Body of pancreas (tissue), 4 donors: ENCODE results near the gene EGR1. TPM values are rescaled to one million over a fixed set of nuclear protein-coding genes. Genes with fewer than 3 reads are reported as not detected.

Experiments
- ATAC-seq: fragments of 150-250 bp; one replicate; pipeline ENCODE4 v1.9.1; 2016
- DNase-seq, 4 donors: peaks; one replicate each; pipeline ENCODE4 v3.0.0-alpha.2; 2019
- H3K27ac ChIP-seq, 4 donors: fragments of 200-600 bp; sonication (generic); 1 replicate in 3 of 4; 2 replicates in 1 of 4; pipeline versions ENCODE4 v1.5.1 to v1.6.1; 2016 to 2019; ENCODE audit warnings: mild to moderate bottlenecking in 1 of 4, mixed read lengths in 1 of 4, moderate library complexity in 1 of 4
- H3K27me3 ChIP-seq, 2 donors: fragments of 200-600 bp; sonication (generic); one replicate each; pipeline ENCODE4 v1.6.0; 2016; ENCODE audit warnings: mild to moderate bottlenecking in 1 of 2
- H3K36me3 ChIP-seq, 2 donors: fragments of 200-600 bp; sonication (generic); replicated peaks in 1 of 2; 2 replicates each; pipeline ENCODE4 v1.5.1; 2016; ENCODE audit warnings: low read depth in 2 of 2; ENCODE audit not compliant: insufficient read depth in 1 of 2
- H3K4me1 ChIP-seq: fragments of 200-600 bp; sonication (generic); one replicate; pipeline ENCODE4 v1.6.0; 2016
- H3K4me3 ChIP-seq, 2 donors: fragments of 200-600 bp; sonication (generic); 1 replicate in 1 of 2; 2 replicates in 1 of 2; pipeline ENCODE4 v1.5.1; 2016 to 2019
- H3K9me3 ChIP-seq, 3 donors: fragments of 200-600 bp; sonication (generic); 1 replicate in 2 of 3; 2 replicates in 1 of 3; pipeline ENCODE4 v1.5.1; 2016
- POLR2A ChIP-seq, 3 donors: fragments of 450-650 bp; IDR thresholded peaks; one replicate each; pipeline ENCODE4 v1.6.1; 2016; ENCODE audit warnings: antibody characterized with exemption in 3 of 3, mild to moderate bottlenecking in 2 of 3
- WGBS, 2 donors: methylation state at CpG; one replicate each; pipeline ENCODE4 v1.1.5; 2017; 5-methylcytosine and 5-hydroxymethylcytosine counted together
- intact Hi-C: fragments of 100-400 bp; cut with DNase I; formaldehyde crosslinking; loops from one replicate; pipeline ENCODE4 v1.15.1; 2023
- total RNA-seq, 2 donors: library from RNA; depleted of rRNA; stranded (reverse); fragments of >200 nt; gene quantifications; one replicate each; pipeline ENCODE4 v1.1.0, GENCODE V29; 2016
- TF ChIP-seq, protein P1 (sequence below), 7 experiments: fragments of 450-650 bp in 4 of 7; fragments of 200-600 bp in 3 of 7; sonication (generic) in 3 of 7; IDR thresholded peaks; one replicate each; pipeline ENCODE4 v1.5.1; 2016 to 2019; ENCODE audit warnings: antibody characterized with exemption in 7 of 7

The EGR1 gene
- total RNA-seq, 2 donors from 2014 or later: 51.1 to 139 TPM

DNA sequence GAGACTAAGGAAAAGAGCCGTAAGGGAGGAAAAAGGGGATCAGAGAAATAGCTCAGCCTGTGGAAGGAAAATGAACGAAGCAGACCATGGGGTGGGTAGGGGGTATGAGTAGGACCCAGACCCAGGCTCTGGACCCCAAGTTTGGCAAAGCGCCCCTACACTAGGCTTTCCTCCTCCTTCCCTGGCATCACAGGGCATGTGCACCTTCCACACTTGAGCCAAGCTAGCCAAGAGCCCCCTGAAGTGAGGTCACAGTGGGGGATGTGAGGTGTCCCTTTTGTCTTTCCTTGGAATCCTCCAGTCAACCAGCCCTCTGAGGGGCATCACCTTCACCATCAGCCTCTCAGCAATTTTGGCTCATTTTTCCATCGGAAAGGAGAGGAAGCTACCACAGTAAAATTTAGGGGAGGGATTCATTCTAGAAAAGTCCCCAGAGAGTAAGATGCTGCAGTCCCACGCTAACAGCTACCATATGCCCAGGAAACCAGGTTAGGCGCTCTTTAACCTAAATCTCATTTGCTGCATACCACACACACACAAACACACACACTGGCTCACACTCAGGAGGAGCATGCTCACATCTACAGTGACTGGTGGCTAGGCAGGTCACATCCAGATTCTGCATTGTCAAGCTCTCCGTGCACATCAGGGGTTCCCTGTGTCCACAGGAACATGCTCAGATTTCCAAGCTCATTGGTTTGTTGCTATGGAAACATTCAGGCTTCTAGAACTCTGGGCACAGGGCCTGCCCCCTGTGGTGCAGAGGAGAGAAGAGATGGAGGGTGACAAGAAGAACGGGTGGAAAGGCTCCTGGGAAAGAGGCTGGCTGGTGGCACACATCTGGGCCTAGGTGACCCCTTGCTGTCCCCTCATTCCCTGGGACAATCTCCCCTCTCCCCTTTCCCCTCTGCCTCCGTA is 16.5 kb upstream of the EGR1 start:
- ATAC-seq (no peak), DNase-seq (no peak)
- Histone ChIP-seq H3K9me3 (no peaks in the 10 kb centered on the region), H3K4me1 (peaks cover 3% of the 10 kb centered on the region), H3K4me3 (no peak overlapping the region), H3K36me3 (no peaks in the 10 kb centered on the region), H3K27ac (no peak overlapping the region), H3K27me3 (no peaks in the 10 kb centered on the region)
- no peak for TF ChIP-seq POLR2A (IDR thresholded peaks at IDR 0.05)
- TF ChIP-seq, protein P1, sequence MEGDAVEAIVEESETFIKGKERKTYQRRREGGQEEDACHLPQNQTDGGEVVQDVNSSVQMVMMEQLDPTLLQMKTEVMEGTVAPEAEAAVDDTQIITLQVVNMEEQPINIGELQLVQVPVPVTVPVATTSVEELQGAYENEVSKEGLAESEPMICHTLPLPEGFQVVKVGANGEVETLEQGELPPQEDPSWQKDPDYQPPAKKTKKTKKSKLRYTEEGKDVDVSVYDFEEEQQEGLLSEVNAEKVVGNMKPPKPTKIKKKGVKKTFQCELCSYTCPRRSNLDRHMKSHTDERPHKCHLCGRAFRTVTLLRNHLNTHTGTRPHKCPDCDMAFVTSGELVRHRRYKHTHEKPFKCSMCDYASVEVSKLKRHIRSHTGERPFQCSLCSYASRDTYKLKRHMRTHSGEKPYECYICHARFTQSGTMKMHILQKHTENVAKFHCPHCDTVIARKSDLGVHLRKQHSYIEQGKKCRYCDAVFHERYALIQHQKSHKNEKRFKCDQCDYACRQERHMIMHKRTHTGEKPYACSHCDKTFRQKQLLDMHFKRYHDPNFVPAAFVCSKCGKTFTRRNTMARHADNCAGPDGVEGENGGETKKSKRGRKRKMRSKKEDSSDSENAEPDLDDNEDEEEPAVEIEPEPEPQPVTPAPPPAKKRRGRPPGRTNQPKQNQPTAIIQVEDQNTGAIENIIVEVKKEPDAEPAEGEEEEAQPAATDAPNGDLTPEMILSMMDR (IDR thresholded peaks at IDR 0.05): no peak
- intact Hi-C loops: no loop called here
- 69% methylated on average over 9 of the region's 9 CpGs for WGBS, 2 donors

DNA sequence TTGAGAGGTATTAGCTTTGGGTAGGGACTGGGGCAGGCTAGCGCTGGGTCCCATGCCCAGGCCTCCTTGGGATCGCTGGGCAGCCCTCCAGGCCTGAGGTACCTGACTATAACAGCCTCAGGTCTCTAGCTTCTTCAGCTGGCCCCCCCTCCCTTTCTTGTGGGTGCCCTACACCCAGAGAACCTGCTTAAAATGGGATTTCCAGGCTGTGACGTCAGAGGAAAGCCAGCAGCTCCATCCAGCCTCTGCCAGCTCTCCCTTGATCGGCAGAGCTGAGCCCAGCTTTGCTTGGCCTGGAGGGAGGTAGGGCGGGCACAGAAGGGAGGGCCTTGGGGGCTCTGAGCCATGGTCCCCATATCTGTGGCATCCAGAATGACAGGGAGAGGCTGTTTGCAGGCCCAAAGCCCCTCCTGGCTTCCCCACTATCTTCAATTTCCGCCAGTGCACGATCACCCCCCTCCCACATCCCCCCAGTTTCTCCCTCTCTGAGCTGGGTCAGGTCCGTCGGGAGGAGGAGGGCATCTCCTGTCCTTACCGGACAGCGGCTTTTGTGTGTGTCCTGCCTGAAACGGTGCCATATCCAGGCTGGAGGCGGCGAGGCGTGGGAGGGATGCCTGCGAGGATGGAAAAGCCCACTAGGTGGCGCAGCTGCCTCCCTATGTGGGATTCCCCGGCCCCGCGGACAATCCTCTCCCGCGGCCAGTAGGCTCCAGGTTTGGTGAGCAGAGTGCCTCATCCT is 15.6 kb upstream of the EGR1 start:
- H3K27ac ChIP-seq: no peak overlapping the region

DNA sequence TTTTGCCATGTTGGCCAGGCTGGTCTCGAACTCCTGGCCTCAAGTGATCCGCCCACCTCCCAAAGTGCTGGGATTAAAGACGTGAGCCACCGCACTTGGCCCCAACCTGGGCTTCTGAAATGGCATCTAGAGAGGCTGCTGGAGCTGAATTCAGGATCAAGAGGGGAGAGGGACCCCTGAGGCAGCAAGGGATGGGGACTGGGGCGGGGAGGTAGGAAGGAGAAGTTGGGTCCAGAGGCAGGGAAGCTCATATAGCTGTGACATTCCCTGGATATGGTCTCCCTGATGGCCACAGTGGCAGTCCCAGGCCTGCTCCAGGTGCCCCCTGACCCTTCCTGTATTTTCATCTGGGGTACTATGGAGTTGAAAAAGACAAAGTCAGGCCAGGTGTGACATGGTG is 14.3 kb upstream of the EGR1 start:
- H3K27me3 ChIP-seq: no peaks in the 10 kb centered on the region
- no peak overlapping the region for H3K27ac ChIP-seq
- no peak for TF ChIP-seq POLR2A (IDR thresholded peaks at IDR 0.05)
- TF ChIP-seq, protein P1 (IDR thresholded peaks at IDR 0.05): no peak
- intact Hi-C loops: loop anchor here (10.0 kb wide), 1 partner anchor 94 kb away; the partner anchor contains the start of gene ETF1
- DNase-seq: no peak
- 79 to 89% methylated on average over 4 to 5 of the region's 5 CpGs for WGBS, 2 donors
- no peak overlapping the region for H3K4me3 ChIP-seq
- peaks cover 3% of the 10 kb centered on the region for H3K4me1 ChIP-seq
- ATAC-seq: no peak
- no peaks in the 10 kb centered on the region for H3K36me3 ChIP-seq
- H3K9me3 ChIP-seq: no peaks in the 10 kb centered on the region

More for the DNA sequence above, 15.6 kb upstream of the EGR1 start:
- Histone ChIP-seq H3K4me1 (peaks cover 3% of the 10 kb centered on the region), H3K9me3 (no peaks in the 10 kb centered on the region), H3K36me3 (no peaks in the 10 kb centered on the region), H3K27me3 (no peaks in the 10 kb centered on the region), H3K4me3 (no peak overlapping the region)
- DNase-seq (peak; percentile 88 to 94 (median 90)), ATAC-seq (peak; percentile 98)
- TF ChIP-seq, protein P1 (IDR thresholded peaks at IDR 0.05): peak; percentile 91 to 98 (median 97)
- TF ChIP-seq POLR2A (IDR thresholded peaks at IDR 0.05): no peak
- intact Hi-C loops: loop anchor here (10.0 kb wide), 1 partner anchor 95 kb away; the partner anchor contains the start of gene ETF1
- WGBS, 2 donors: 16 to 32% methylated on average over 12 to 22 of the region's 22 CpGs

DNA sequence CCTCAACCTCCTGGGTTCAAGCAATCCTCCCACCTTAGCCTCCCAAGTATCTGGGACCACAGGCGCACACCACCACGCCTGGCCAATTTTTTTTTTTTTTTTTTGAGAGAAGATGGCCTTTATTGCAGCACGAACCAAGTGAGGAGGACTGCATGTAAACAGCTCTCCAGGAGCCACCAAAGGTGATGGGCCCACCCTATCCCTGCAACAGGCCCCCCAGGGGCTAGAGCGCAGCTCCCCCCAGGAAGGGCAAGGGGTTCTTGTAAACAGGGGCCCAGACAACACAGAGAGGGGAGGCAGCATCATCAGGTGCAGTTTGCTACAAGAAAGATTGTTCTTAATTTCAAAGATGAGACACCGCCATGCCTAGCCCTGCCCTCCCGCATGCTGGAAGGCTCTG is 12.6 kb upstream of the EGR1 start:
- WGBS, 2 donors: 68 to 82% methylated on average over 3 to 6 of the region's 6 CpGs
- Histone ChIP-seq H3K27me3 (no peaks in the 10 kb centered on the region), H3K36me3 (no peaks in the 10 kb centered on the region), H3K27ac (no peak overlapping the region), H3K9me3 (no peaks in the 10 kb centered on the region), H3K4me1 (peaks cover 3% of the 10 kb centered on the region), H3K4me3 (no peak overlapping the region)
- DNase-seq: no peak
- intact Hi-C loops: loop anchor here (10.0 kb wide), 1 partner anchor 92 kb away; the partner anchor contains the start of gene ETF1
- no peak for ATAC-seq
- TF ChIP-seq, protein P1 (IDR thresholded peaks at IDR 0.05): no peak
- no peak for TF ChIP-seq POLR2A (IDR thresholded peaks at IDR 0.05)
